Left ventricle myocardium inferior (tissue), 1 donor: Measurements from ENCODE around the gene ENO3. TPM values are rescaled to one million over a fixed set of nuclear protein-coding genes. Genes with fewer than 3 reads are reported as not detected.

ENCODE experiments used
- DNase-seq: peaks from one replicate; pipeline ENCODE4 v3.0.0-alpha.2; 2020
- H3K27ac ChIP-seq: fragments of 200-600 bp; replicated peaks from 2 replicates; pipeline ENCODE4 v1.8.0; 2021
- H3K27me3 ChIP-seq: fragments of 200-600 bp; 2 replicates; pipeline ENCODE4 v1.8.0; 2021; ENCODE audit warnings: low read depth
- H3K36me3 ChIP-seq: fragments of 200-600 bp; 2 replicates; pipeline ENCODE4 v1.8.0; 2021
- H3K4me1 ChIP-seq: fragments of 200-600 bp; 2 replicates; pipeline ENCODE4 v1.8.0; 2021
- H3K4me3 ChIP-seq: fragments of 200-600 bp; 2 replicates; pipeline ENCODE4 v1.8.0; 2021; ENCODE audit warnings: mild to moderate bottlenecking, moderate library complexity
- H3K9me3 ChIP-seq: fragments of 200-600 bp; replicated peaks from 2 replicates; pipeline ENCODE4 v1.8.0; 2021
- intact Hi-C: fragments of 100-400 bp; cut with micrococcal nuclease; formaldehyde crosslinking; loops from one replicate; pipeline ENCODE4 v1.11.0; 2022
- total RNA-seq: library from RNA; stranded (reverse); fragmentation: NEBNext Ultra II Directional; extraction: Animal tissue kit (Norgen Biotek cat#: 25700); gene quantifications from one replicate; pipeline ENCODE4 v1.2.1, GENCODE V29; 2021
- TF ChIP-seq, protein P1 (sequence below): fragments of 200-600 bp; IDR thresholded peaks from 2 replicates; pipeline ENCODE4 v1.8.0; 2021; ENCODE audit warnings: antibody characterized with exemption, mild to moderate bottlenecking, borderline replicate concordance
- donor health status: DM: no; HTN: yes; CAD: no; lungs with severe emphysema.

The ENO3 gene
- total RNA-seq, 1 donor from 2014 or later, result 827 TPM

- Histone ChIP-seq H3K9me3 (no peaks in the 10 kb centered on the region), H3K4me3 (no peak overlapping the region), H3K4me1 (peaks cover 24% of the 10 kb centered on the region), H3K27me3 (no peaks in the 10 kb centered on the region), H3K27ac (peak overlapping the region; percentile 51), H3K36me3 (peaks cover 28% of the 10 kb centered on the region)
- TF ChIP-seq, protein P1, sequence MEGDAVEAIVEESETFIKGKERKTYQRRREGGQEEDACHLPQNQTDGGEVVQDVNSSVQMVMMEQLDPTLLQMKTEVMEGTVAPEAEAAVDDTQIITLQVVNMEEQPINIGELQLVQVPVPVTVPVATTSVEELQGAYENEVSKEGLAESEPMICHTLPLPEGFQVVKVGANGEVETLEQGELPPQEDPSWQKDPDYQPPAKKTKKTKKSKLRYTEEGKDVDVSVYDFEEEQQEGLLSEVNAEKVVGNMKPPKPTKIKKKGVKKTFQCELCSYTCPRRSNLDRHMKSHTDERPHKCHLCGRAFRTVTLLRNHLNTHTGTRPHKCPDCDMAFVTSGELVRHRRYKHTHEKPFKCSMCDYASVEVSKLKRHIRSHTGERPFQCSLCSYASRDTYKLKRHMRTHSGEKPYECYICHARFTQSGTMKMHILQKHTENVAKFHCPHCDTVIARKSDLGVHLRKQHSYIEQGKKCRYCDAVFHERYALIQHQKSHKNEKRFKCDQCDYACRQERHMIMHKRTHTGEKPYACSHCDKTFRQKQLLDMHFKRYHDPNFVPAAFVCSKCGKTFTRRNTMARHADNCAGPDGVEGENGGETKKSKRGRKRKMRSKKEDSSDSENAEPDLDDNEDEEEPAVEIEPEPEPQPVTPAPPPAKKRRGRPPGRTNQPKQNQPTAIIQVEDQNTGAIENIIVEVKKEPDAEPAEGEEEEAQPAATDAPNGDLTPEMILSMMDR, result no peak
- intact Hi-C loops, result no loop called here
- DNase-seq, result no peak
Measured at GRCh38 chr17:4933646-4934045, 17.3 kb upstream of the ENO3 start.

- Histone ChIP-seq H3K4me3 (no peak overlapping the region), H3K27me3 (no peaks in the 10 kb centered on the region), H3K36me3 (peaks cover 30% of the 10 kb centered on the region), H3K9me3 (no peaks in the 10 kb centered on the region), H3K27ac (peak overlapping the region; percentile 51), H3K4me1 (peaks cover 31% of the 10 kb centered on the region)
- DNase-seq, result no peak
- TF ChIP-seq, protein P1, result no peak
- intact Hi-C loops, result no loop called here
Measured at GRCh38 chr17:4934173-4934979, 16.5 kb upstream of the ENO3 start.

DNA sequence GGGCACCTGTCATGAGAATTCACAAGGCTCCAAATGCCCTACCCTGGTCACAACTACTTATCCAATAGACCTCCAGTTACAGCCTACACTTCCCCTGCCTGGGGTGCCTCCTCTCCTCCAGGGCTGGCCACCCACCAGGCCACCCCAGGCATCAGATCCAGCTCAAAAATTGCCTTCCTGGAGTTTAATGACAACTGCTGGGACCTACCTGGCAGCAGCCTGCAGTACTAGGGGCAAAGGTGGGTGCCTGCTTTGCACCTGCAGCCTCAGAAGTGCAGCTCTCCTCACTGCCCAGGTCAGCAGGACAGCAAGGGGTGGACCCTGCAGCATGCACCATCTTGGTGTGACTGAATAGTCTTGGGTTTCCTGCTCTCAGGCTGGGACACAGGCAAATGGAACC lies 15.3 kb upstream of the ENO3 start:
- intact Hi-C loops, result no loop called here
- DNase-seq, result no peak
- TF ChIP-seq, protein P1, result no peak
- no peak overlapping the region for H3K4me3 ChIP-seq
- H3K27ac ChIP-seq, result no peak overlapping the region
- H3K36me3 ChIP-seq, result peaks cover 30% of the 10 kb centered on the region
- peaks cover 40% of the 10 kb centered on the region for H3K4me1 ChIP-seq
- no peaks in the 10 kb centered on the region for H3K9me3 ChIP-seq
- no peaks in the 10 kb centered on the region for H3K27me3 ChIP-seq

DNA sequence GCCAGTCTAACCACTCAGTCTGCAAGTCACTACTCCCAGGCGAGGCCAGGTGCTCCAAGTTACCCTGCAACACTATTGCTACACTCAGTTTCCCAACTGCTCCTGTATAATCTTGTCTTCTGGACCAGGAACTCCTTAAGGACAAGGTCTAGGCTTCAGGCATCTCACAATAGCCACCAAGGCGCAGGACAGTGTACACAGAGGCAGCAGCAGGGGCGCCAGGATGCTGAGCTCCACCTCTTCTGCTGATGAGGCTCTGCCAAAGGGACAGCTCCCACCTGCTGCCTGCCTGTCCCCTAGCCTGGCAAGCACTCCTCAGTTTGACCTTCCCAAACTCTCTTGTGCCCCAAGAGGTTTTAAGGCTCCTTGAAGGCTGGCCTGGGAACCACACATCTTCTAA lies 14.5 kb upstream of the ENO3 start:
- intact Hi-C loops, result no loop called here
- peaks cover 30% of the 10 kb centered on the region for H3K36me3 ChIP-seq
- TF ChIP-seq, protein P1, result no peak
- DNase-seq, result no peak
- H3K4me3 ChIP-seq, result no peak overlapping the region
- no peak overlapping the region for H3K27ac ChIP-seq
- H3K4me1 ChIP-seq, result peaks cover 48% of the 10 kb centered on the region
- no peaks in the 10 kb centered on the region for H3K9me3 ChIP-seq
- no peaks in the 10 kb centered on the region for H3K27me3 ChIP-seq

GRCh38 chr17:4937553-4937952 lies 13.4 kb upstream of the ENO3 start:
- H3K4me3 ChIP-seq, result no peak overlapping the region
- intact Hi-C loops, result no loop called here
- H3K27ac ChIP-seq, result no peak overlapping the region
- peaks cover 39% of the 10 kb centered on the region for H3K36me3 ChIP-seq
- H3K4me1 ChIP-seq, result peaks cover 57% of the 10 kb centered on the region
- H3K9me3 ChIP-seq, result no peaks in the 10 kb centered on the region
- TF ChIP-seq, protein P1, result no peak
- H3K27me3 ChIP-seq, result no peaks in the 10 kb centered on the region
- no peak for DNase-seq
